ENCODE results near the gene PHF10.
A peak's percentile ranks its signal among the peaks of the same experiment; 100 is the strongest.
"Not testable (repeated sequence)": the region's sequence is repeated elsewhere in the genome, so short reads cannot be mapped to it uniquely, and the experiment has no call there.

The PHF10 gene

GRCh38 chr6:169723200-169723909 lies 945 bp downstream of the PHF10 start:
- peak; percentile 60 for DNase-seq (ENCODE audit: low spot score)

GRCh38 chr6:169722362-169723199 lies 1.7 kb downstream of the PHF10 start:
- peak; percentile 29 for DNase-seq (ENCODE audit: low spot score)

- peak; percentile 7 for DNase-seq (ENCODE audit: low spot score)
These were observed 4.0 kb downstream of the PHF10 start for GRCh38 chr6:169720207-169720855.

- no peak for DNase-seq (ENCODE audit: low spot score)
These were observed 5.2 kb downstream of the PHF10 start for GRCh38 chr6:169719117-169719516.

- DNase-seq (ENCODE audit: low spot score) = no peak
These were observed 9.7 kb downstream of the PHF10 start for GRCh38 chr6:169714595-169714994.

GRCh38 chr6:169714178-169714577 lies 10.1 kb downstream of the PHF10 start:
- no peak for DNase-seq (ENCODE audit: low spot score)

- DNase-seq (ENCODE audit: low spot score) = no peak
These were observed 14.3 kb downstream of the PHF10 start for GRCh38 chr6:169710009-169710408.

- DNase-seq (ENCODE audit: low spot score) = no peak
These were observed 15.0 kb downstream of the PHF10 start for GRCh38 chr6:169709293-169709692.

- DNase-seq (ENCODE audit: low spot score) = no peak
These were observed 16.5 kb downstream of the PHF10 start for GRCh38 chr6:169707772-169708171.

- DNase-seq (ENCODE audit: low spot score) = no peak
These were observed 21.5 kb downstream of the PHF10 start for GRCh38 chr6:169702840-169703246.

GRCh38 chr6:169701954-169702839 lies 22.1 kb downstream of the PHF10 start, which contains the start of the genes C6orf120 and WDR27:
C6orf120 (plus strand) TSS chr6:169702126; CDS start chr6:169702460, 334 bp downstream.
WDR27 (minus strand) TSS chr6:169702029; CDS start chr6:169689005, 13,024 bp downstream.
- peak; percentile 96 for DNase-seq (ENCODE audit: low spot score)

GRCh38 chr6:169701311-169701953 lies 22.9 kb downstream of the PHF10 start:
- DNase-seq (ENCODE audit: low spot score) = no peak

GRCh38 chr6:169700296-169700695 lies 24.0 kb downstream of the PHF10 start:
- DNase-seq (ENCODE audit: low spot score) = no peak

GRCh38 chr6:169697115-169697514 lies 27.2 kb downstream of the PHF10 start:
- DNase-seq (ENCODE audit: low spot score) = not testable (repeated sequence)

GRCh38 chr6:169695131-169695530 lies 29.2 kb downstream of the PHF10 start:
- no peak for DNase-seq (ENCODE audit: low spot score)

GRCh38 chr6:169692516-169692915 lies 31.8 kb downstream of the PHF10 start:
- DNase-seq (ENCODE audit: low spot score) = no peak

GRCh38 chr6:169691260-169691659 lies 33.0 kb downstream of the PHF10 start:
- DNase-seq (ENCODE audit: low spot score) = no peak

- DNase-seq (ENCODE audit: low spot score) = no peak
These were observed 35.0 kb downstream of the PHF10 start for GRCh38 chr6:169689287-169689686.

- DNase-seq (ENCODE audit: low spot score) = no peak
These were observed 38.4 kb downstream of the PHF10 start for GRCh38 chr6:169685860-169686259.

GRCh38 chr6:169684056-169684455 lies 40.2 kb downstream of the PHF10 start:
- no peak for DNase-seq (ENCODE audit: low spot score)

GRCh38 chr6:169678342-169678741 lies 46.0 kb downstream of the PHF10 start:
- DNase-seq (ENCODE audit: low spot score) = no peak
